D341Med (cell line): ENCODE data around the gene TRAF5.
A peak's percentile ranks its signal among the peaks of the same experiment; 100 is the strongest.
"Not testable (repeated sequence)": the region's sequence is repeated elsewhere in the genome, so short reads cannot be mapped to it uniquely, and the experiment has no call there.

Source experiments
- DNase-seq: peaks from one replicate; pipeline ENCODE4 v3.0.0; 2012; ENCODE audit warnings: low spot score

The TRAF5 gene

GRCh38 chr1:211347077-211347844 is 20.6 kb downstream of the TRAF5 start:
- DNase-seq, result no peak

- DNase-seq, result no peak
Observed at GRCh38 chr1:211348547-211348946, 21.9 kb downstream of the TRAF5 start.

GRCh38 chr1:211349741-211350140 is 23.1 kb downstream of the TRAF5 start:
- DNase-seq, result no peak

- not testable (repeated sequence) for DNase-seq
Observed at GRCh38 chr1:211352055-211352454, 25.4 kb downstream of the TRAF5 start.

GRCh38 chr1:211352465-211352864 is 25.8 kb downstream of the TRAF5 start:
- DNase-seq, result no peak

- DNase-seq, result peak; percentile 63
Observed at GRCh38 chr1:211352985-211353515, 26.4 kb downstream of the TRAF5 start.

GRCh38 chr1:211353562-211354212 is 27.1 kb downstream of the TRAF5 start:
- no peak for DNase-seq

- DNase-seq, result no peak
Observed at GRCh38 chr1:211355873-211356272, 29.2 kb downstream of the TRAF5 start.

GRCh38 chr1:211356723-211357407 is 30.2 kb downstream of the TRAF5 start:
- no peak for DNase-seq

GRCh38 chr1:211358685-211359084 is 32.1 kb downstream of the TRAF5 start:
- no peak for DNase-seq

- no peak for DNase-seq
Observed at GRCh38 chr1:211359876-211360275, 33.2 kb downstream of the TRAF5 start.

- DNase-seq, result no peak
Observed at GRCh38 chr1:211361202-211361601, 34.6 kb downstream of the TRAF5 start.

- no peak for DNase-seq
Observed at GRCh38 chr1:211369640-211370039, 43.0 kb downstream of the TRAF5 start.

- no peak for DNase-seq
Observed at GRCh38 chr1:211370669-211371068, 44.0 kb downstream of the TRAF5 start.

- DNase-seq, result no peak
Observed at GRCh38 chr1:211371406-211372105, 44.9 kb downstream of the TRAF5 start.

- DNase-seq, result no peak
Observed at GRCh38 chr1:211372463-211372862, 45.8 kb downstream of the TRAF5 start.

GRCh38 chr1:211375146-211375818 is 48.6 kb downstream of the TRAF5 start:
- DNase-seq, result no peak

GRCh38 chr1:211375949-211376348 is 49.3 kb downstream of the TRAF5 start:
- no peak for DNase-seq

GRCh38 chr1:211376807-211377470 is 50.3 kb downstream of the TRAF5 start:
- no peak for DNase-seq

- no peak for DNase-seq
Observed at GRCh38 chr1:211377539-211378450, 51.2 kb downstream of the TRAF5 start.
